ENCODE data around the gene NUTF2. TPM values are rescaled to one million over a fixed set of nuclear protein-coding genes. Genes with fewer than 3 reads are reported as not detected.

NUTF2 gene
- total and polyA plus RNA-seq, 9 donors, result 35.9 to 105 (median 67.8) TPM

GRCh38 chr16:67868290-67868689 lies 21.6 kb downstream of the NUTF2 start:
- intact Hi-C loops (cut with DNase I), result no loop called here
- Histone ChIP-seq H3K9me3 (no peaks in the 10 kb centered on the region), H3K4me1 (ENCODE audit: insufficient read depth) (peaks cover 2% of the 10 kb centered on the region), H3K4me3 (no peak overlapping the region), H3K27me3 (no peaks in the 10 kb centered on the region), H3K27ac (no peak overlapping the region), H3K36me3 (no peaks in the 10 kb centered on the region)
- no peak for TF ChIP-seq EP300 (IDR thresholded peaks at IDR 0.05)
- no peak for TF ChIP-seq CTCF (IDR thresholded peaks at IDR 0.05)
- no peak for TF ChIP-seq POLR2A (IDR thresholded peaks at IDR 0.05)
- 78 to 88% (median 85%) methylated on average over 6 of the region's 6 CpGs for WGBS, 3 donors
- no peak for DNase-seq

- Histone ChIP-seq H3K27me3 (no peaks in the 10 kb centered on the region), H3K36me3 (no peaks in the 10 kb centered on the region), H3K4me3 (no peak overlapping the region), H3K9me3 (no peaks in the 10 kb centered on the region), H3K4me1 (ENCODE audit: insufficient read depth) (peaks cover 2% of the 10 kb centered on the region), H3K27ac (no peak overlapping the region)
- no peak for DNase-seq
- 69 to 80% (median 71%) methylated on average over 7 of the region's 7 CpGs for WGBS, 3 donors
- no peak for TF ChIP-seq EP300 (IDR thresholded peaks at IDR 0.05)
- no peak for TF ChIP-seq CTCF (IDR thresholded peaks at IDR 0.05)
- TF ChIP-seq POLR2A (IDR thresholded peaks at IDR 0.05), result no peak
- intact Hi-C loops (cut with DNase I), result no loop called here
These were observed 22.9 kb downstream of the NUTF2 start for GRCh38 chr16:67869653-67870052.

- Histone ChIP-seq H3K4me3 (no peak overlapping the region), H3K9me3 (no peaks in the 10 kb centered on the region), H3K4me1 (ENCODE audit: insufficient read depth) (peaks cover 6% of the 10 kb centered on the region), H3K27me3 (no peaks in the 10 kb centered on the region), H3K36me3 (no peaks in the 10 kb centered on the region), H3K27ac (no peak overlapping the region)
- intact Hi-C loops (cut with DNase I), result no loop called here
- 38 to 52% (median 44%) methylated on average over 3 of the region's 3 CpGs for WGBS, 3 donors
- TF ChIP-seq EP300 (IDR thresholded peaks at IDR 0.05), result no peak
- no peak for TF ChIP-seq POLR2A (IDR thresholded peaks at IDR 0.05)
- TF ChIP-seq CTCF (IDR thresholded peaks at IDR 0.05), result no peak
- DNase-seq, result no peak
These were observed 24.5 kb downstream of the NUTF2 start for GRCh38 chr16:67871256-67871655.

GRCh38 chr16:67872131-67872630 lies 25.4 kb downstream of the NUTF2 start:
- no peaks in the 10 kb centered on the region for H3K9me3 ChIP-seq
- no peaks in the 10 kb centered on the region for H3K36me3 ChIP-seq
- no peak for DNase-seq
- no peaks in the 10 kb centered on the region for H3K27me3 ChIP-seq
- H3K4me1 ChIP-seq (ENCODE audit: insufficient read depth), result peaks cover 6% of the 10 kb centered on the region
- WGBS, 3 donors, result 43 to 74% (median 60%) methylated on average over 2 of the region's 2 CpGs
- peak overlapping the region in 1 of 2 donors; percentile 37 for H3K27ac ChIP-seq
- intact Hi-C loops (cut with DNase I), result no loop called here
- no peak for TF ChIP-seq POLR2A (IDR thresholded peaks at IDR 0.05)
- TF ChIP-seq EP300 (IDR thresholded peaks at IDR 0.05), result no peak
- TF ChIP-seq CTCF (IDR thresholded peaks at IDR 0.05), result no peak
- H3K4me3 ChIP-seq, result peak overlapping the region; percentile 89
